H9 (cell line): ENCODE data around the gene ZNF628. TPM values are rescaled to one million over a fixed set of nuclear protein-coding genes. Genes with fewer than 3 reads are reported as not detected.

ENCODE experiments used
- DNase-seq: peaks from one replicate; pipeline ENCODE4 v3.0.0-alpha.2; 2017
- H2AFZ ChIP-seq: one replicate; pipeline ENCODE4 v1.6.1; 2013; ENCODE audit warnings: mild to moderate bottlenecking, low read length, control low read depth, moderate library complexity
- H2AK5ac ChIP-seq: 2 replicates; pipeline ENCODE4 v1.6.1; 2013; ENCODE audit warnings: low read length, control low read depth, mixed read lengths; ENCODE audit not compliant: insufficient read length
- H2BK120ac ChIP-seq: one replicate; pipeline ENCODE4 v1.6.1; 2013; ENCODE audit warnings: low read depth, mild to moderate bottlenecking, low read length, control low read depth, inconsistent platforms; ENCODE audit not compliant: poor library complexity, severe bottlenecking
- H2BK12ac ChIP-seq: 2 replicates; pipeline ENCODE4 v1.6.1; 2013; ENCODE audit warnings: low read length, control low read depth, mixed read lengths, low read depth; ENCODE audit not compliant: insufficient read length
- H2BK15ac ChIP-seq: 2 replicates; pipeline ENCODE4 v1.6.1; 2013; ENCODE audit warnings: low read depth, low read length, control low read depth
- H2BK20ac ChIP-seq: one replicate; pipeline ENCODE4 v1.6.1; 2013; ENCODE audit warnings: low read depth, mild to moderate bottlenecking, low read length, control low read depth, inconsistent platforms; ENCODE audit not compliant: poor library complexity, severe bottlenecking
- H2BK5ac ChIP-seq: 2 replicates; pipeline ENCODE4 v1.6.1; 2013; ENCODE audit warnings: low read length, control low read depth, mixed read lengths; ENCODE audit not compliant: insufficient read length
- H3K14ac ChIP-seq: 2 replicates; pipeline ENCODE4 v1.6.1; 2013; ENCODE audit warnings: low read length, control low read depth; ENCODE audit not compliant: insufficient read depth
- H3K18ac ChIP-seq: 2 replicates; pipeline ENCODE4 v1.6.1; 2013; ENCODE audit warnings: low read depth, mild to moderate bottlenecking, mixed read lengths, low read length, control low read depth; ENCODE audit not compliant: insufficient read length
- H3K23ac ChIP-seq: 2 replicates; pipeline ENCODE4 v1.6.1; 2013; ENCODE audit warnings: low read length, control low read depth, mixed read lengths, low read depth; ENCODE audit not compliant: insufficient read length
- H3K23me2 ChIP-seq: 2 replicates; pipeline ENCODE4 v1.6.1; 2013; ENCODE audit warnings: low read depth, mild to moderate bottlenecking, mixed read lengths, low read length, control low read depth; ENCODE audit not compliant: insufficient read length, poor library complexity, severe bottlenecking
- H3K27ac ChIP-seq: 2 replicates; pipeline ENCODE4 v1.5.1; 2013; ENCODE audit warnings: low read length, control low read depth, mixed read lengths, low read depth; ENCODE audit not compliant: insufficient read length
- H3K27me3 ChIP-seq: 2 replicates; pipeline ENCODE4 v1.6.1; 2013; ENCODE audit warnings: low read length, control low read depth, inconsistent platforms; ENCODE audit not compliant: insufficient read depth
- H3K4ac ChIP-seq: 2 replicates; pipeline ENCODE4 v1.6.1; 2013; ENCODE audit warnings: low read depth, mild to moderate bottlenecking, control low read depth, inconsistent platforms, low read length, moderate library complexity
- H3K4me1 ChIP-seq: 2 replicates; pipeline ENCODE4 v1.6.1; 2013; ENCODE audit warnings: low read length, control low read depth, inconsistent platforms; ENCODE audit not compliant: insufficient read depth
- H3K4me2 ChIP-seq: 2 replicates; pipeline ENCODE4 v1.6.1; 2013; ENCODE audit warnings: low read length, control low read depth, mixed read lengths; ENCODE audit not compliant: insufficient read length, insufficient read depth
- H3K56ac ChIP-seq: 2 replicates; pipeline ENCODE4 v1.6.1; 2013; ENCODE audit warnings: low read depth, mild to moderate bottlenecking, mixed read lengths, low read length, control low read depth; ENCODE audit not compliant: insufficient read length
- H3K79me1 ChIP-seq: 2 replicates; pipeline ENCODE4 v1.6.1; 2013; ENCODE audit warnings: low read depth, mild to moderate bottlenecking, moderate library complexity, low read length, control low read depth, inconsistent platforms; ENCODE audit not compliant: insufficient read depth, poor library complexity, severe bottlenecking
- H3K79me2 ChIP-seq: 2 replicates; pipeline ENCODE4 v1.6.1; 2013; ENCODE audit warnings: low read length, control low read depth, inconsistent platforms; ENCODE audit not compliant: insufficient read depth
- H3K9ac ChIP-seq: 2 replicates; pipeline ENCODE4 v1.6.1; 2013; ENCODE audit warnings: low read length, control low read depth, mixed read lengths; ENCODE audit not compliant: insufficient read length; ENCODE audit errors: extremely low read depth
- H3K9me3 ChIP-seq: one replicate; pipeline ENCODE4 v1.6.1; 2013; ENCODE audit warnings: low read depth, low read length, inconsistent platforms; ENCODE audit not compliant: control insufficient read depth
- H3T11ph ChIP-seq: one replicate; pipeline ENCODE4 v1.6.1; 2013; ENCODE audit warnings: mild to moderate bottlenecking, low read length, control low read depth, inconsistent platforms
- H4K20me1 ChIP-seq: one replicate; pipeline ENCODE4 v1.6.1; 2013; ENCODE audit not compliant: control insufficient read depth, insufficient read length, insufficient read depth
- H4K5ac ChIP-seq: 2 replicates; pipeline ENCODE4 v1.6.1; 2013; ENCODE audit warnings: low read depth, mild to moderate bottlenecking, mixed read lengths, low read length, control low read depth; ENCODE audit not compliant: insufficient read length
- H4K8ac ChIP-seq: replicated peaks from 2 replicates; pipeline ENCODE4 v1.6.1; 2013; ENCODE audit warnings: low read length, control low read depth, mixed read lengths, low read depth; ENCODE audit not compliant: insufficient read length
- H4K91ac ChIP-seq: 2 replicates; pipeline ENCODE4 v1.6.1; 2013; ENCODE audit warnings: low read depth, mild to moderate bottlenecking, moderate library complexity, mixed read lengths, low read length, control low read depth; ENCODE audit not compliant: insufficient read length
- H3K27ac Mint-ChIP-seq, 3 experiments: 2 replicates in 2 of 3; 3 replicates in 1 of 3; pipeline ENCODE4 v1.8.0; 2020 to 2021; ENCODE audit warnings: mixed read lengths in 3 of 3, mild to moderate bottlenecking in 1 of 3, moderate library complexity in 1 of 3
- H3K27me3 Mint-ChIP-seq: 2 replicates; pipeline ENCODE4 v1.8.0; 2021; ENCODE audit warnings: low read depth, mild to moderate bottlenecking, moderate library complexity, mixed read lengths
- H3K36me3 Mint-ChIP-seq, 3 experiments: 2 replicates in 2 of 3; 3 replicates in 1 of 3; pipeline ENCODE4 v1.8.0; 2020 to 2021; ENCODE audit warnings: low read depth in 3 of 3, mixed read lengths in 3 of 3; ENCODE audit not compliant: insufficient read depth in 1 of 3
- H3K4me1 Mint-ChIP-seq, 2 experiments: 2 replicates each; pipeline ENCODE4 v1.8.0; 2020; ENCODE audit warnings: mixed read lengths in 2 of 2
- H3K4me3 Mint-ChIP-seq, 2 experiments: 2 replicates in 1 of 2; 3 replicates in 1 of 2; pipeline ENCODE4 v1.8.0; 2020 to 2021; ENCODE audit warnings: mild to moderate bottlenecking in 2 of 2, mixed read lengths in 2 of 2, moderate library complexity in 1 of 2
- H3K9me3 Mint-ChIP-seq, 2 experiments: 2 replicates in 1 of 2; 3 replicates in 1 of 2; pipeline ENCODE4 v1.8.0; 2020; ENCODE audit warnings: mild to moderate bottlenecking in 2 of 2, mixed read lengths in 2 of 2, moderate library complexity in 1 of 2
- WGBS: extraction: QIAGEN DNeasy Blood & Tissue Kit; methylation state at CpG from one replicate; pipeline ENCODE4 v1.1.7; 2013; ENCODE audit warnings: missing lambda C conversion rate, low lambda C conversion rate, mixed read lengths; ENCODE audit not compliant: insufficient read length; ENCODE audit errors: extremely low coverage; 5-methylcytosine and 5-hydroxymethylcytosine counted together
- total RNA-seq: library from RNA; stranded (reverse); gene quantifications from 2 replicates; pipeline ENCODE4 v1.2.1, GENCODE V29; 2021
- TF ChIP-seq, protein P1 (sequence below): fragments of 200-600 bp; sonication (generic); conservative IDR thresholded peaks from 3 replicates; pipeline ENCODE4 v1.8.0; 2021; ENCODE audit warnings: antibody characterized with exemption, mild to moderate bottlenecking

Gene ZNF628
- total RNA-seq, 1 experiment from 2014 or later, result 16.6 TPM

DNA sequence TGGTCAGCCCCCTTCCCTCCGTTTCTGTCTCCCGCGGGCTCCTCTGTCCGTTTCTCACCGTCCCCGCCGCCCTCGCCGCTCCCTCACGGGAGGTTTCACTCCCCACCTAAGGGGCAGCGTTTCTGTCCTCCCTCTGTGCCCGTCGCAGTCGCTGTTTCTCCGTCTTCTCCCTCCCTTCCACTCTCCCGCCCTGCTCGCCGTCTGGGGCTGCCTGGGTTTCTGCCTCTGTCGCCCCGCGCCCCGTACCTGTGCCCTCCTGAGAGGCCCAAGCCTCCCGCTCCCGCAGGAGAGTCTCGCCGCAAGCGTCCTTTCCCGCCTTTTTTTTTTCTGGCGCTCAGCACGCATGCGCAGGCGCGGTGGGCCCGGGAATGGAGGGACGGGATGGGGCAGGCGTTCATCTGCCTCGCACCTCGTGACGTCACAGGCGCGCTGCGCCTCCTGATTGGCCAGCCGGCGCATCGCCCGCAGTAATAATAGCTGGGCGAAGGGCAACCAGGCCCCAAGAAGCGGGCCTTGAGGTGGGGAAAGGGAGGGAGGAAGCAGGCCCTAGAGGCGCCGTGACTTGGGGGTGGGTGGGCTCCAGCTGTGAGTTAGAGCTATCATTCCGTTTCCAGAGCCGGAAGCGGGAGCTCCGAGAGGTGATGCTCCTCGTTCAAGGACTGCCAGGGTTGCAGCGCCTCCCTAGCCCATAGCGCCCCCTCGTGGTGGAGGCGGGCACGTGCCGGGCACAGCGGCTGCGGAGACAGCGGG is 27.3 kb downstream of the ZNF628 start:
- Histone ChIP-seq H2BK15ac (no peak overlapping the region), H2AFZ (no peak overlapping the region), H3K27me3 (peaks cover 5% of the 10 kb centered on the region), H3K79me1 (no peaks in the 10 kb centered on the region), H3K79me2 (no peaks in the 10 kb centered on the region), H3K56ac (no peak overlapping the region), H3K23me2 (no peaks in the 10 kb centered on the region), H4K91ac (no peak overlapping the region), H2BK12ac (no peak overlapping the region), H3K23ac (no peak overlapping the region), H3K18ac (no peak overlapping the region), H4K20me1 (no peaks in the 10 kb centered on the region), H3T11ph (no peak overlapping the region), H3K4me1 (no peaks in the 10 kb centered on the region), H2BK120ac (no peak overlapping the region), H4K5ac (no peak overlapping the region), H4K8ac (no peak overlapping the region), H3K14ac (no peak overlapping the region), H2BK20ac (no peak overlapping the region), H3K4ac (no peak overlapping the region), H3K9ac (no peak overlapping the region), H3K27ac (no peak overlapping the region), H3K9me3 (no peaks in the 10 kb centered on the region), H2AK5ac (no peak overlapping the region), H2BK5ac (no peak overlapping the region), H3K4me2 (peak overlapping the region; percentile 0)
- H3K9me3 Mint-ChIP-seq, result peaks cover 11 to 19% of the 10 kb centered on the region in 2 experiments
- peaks cover 71% of the 10 kb centered on the region for H3K27me3 Mint-ChIP-seq
- H3K27ac Mint-ChIP-seq, result no peak overlapping the region
- H3K4me3 Mint-ChIP-seq, result peak overlapping the region; percentile 30 to 48; a peak in 4 of 5 replicates
- DNase-seq, result peak; percentile 94
- TF ChIP-seq, protein P1, sequence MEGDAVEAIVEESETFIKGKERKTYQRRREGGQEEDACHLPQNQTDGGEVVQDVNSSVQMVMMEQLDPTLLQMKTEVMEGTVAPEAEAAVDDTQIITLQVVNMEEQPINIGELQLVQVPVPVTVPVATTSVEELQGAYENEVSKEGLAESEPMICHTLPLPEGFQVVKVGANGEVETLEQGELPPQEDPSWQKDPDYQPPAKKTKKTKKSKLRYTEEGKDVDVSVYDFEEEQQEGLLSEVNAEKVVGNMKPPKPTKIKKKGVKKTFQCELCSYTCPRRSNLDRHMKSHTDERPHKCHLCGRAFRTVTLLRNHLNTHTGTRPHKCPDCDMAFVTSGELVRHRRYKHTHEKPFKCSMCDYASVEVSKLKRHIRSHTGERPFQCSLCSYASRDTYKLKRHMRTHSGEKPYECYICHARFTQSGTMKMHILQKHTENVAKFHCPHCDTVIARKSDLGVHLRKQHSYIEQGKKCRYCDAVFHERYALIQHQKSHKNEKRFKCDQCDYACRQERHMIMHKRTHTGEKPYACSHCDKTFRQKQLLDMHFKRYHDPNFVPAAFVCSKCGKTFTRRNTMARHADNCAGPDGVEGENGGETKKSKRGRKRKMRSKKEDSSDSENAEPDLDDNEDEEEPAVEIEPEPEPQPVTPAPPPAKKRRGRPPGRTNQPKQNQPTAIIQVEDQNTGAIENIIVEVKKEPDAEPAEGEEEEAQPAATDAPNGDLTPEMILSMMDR, result peak; percentile 99
- H3K4me1 Mint-ChIP-seq, result 0 out of 4 replicates have a peak, but pooled peaks cover 0 to 2% of the 10 kb centered on the region in 2 experiments
- peaks cover 3 to 8% (median 7%) of the 10 kb centered on the region in 3 experiments for H3K36me3 Mint-ChIP-seq
- WGBS, result no CpG with 5 or more reads among the region's 64 CpGs
